ENCODE measurements around the gene SPATC1L.

GRCh38 chr21:46114963-46115362 lies 69.3 kb downstream of the SPATC1L start:
- TF ChIP-seq CTCF (IDR thresholded peaks at IDR 0.05; ENCODE audit: low read length), result no peak
- no peak for TF ChIP-seq EZH2 (IDR thresholded peaks at IDR 0.05; ENCODE audit: borderline replicate concordance, low read length)

Data from OCI-LY1 (cell line).